ENCODE data around the gene SCML1. TPM values are rescaled to one million over a fixed set of nuclear protein-coding genes. Genes with fewer than 3 reads are reported as not detected.
A peak's percentile ranks its signal among the peaks of the same experiment; 100 is the strongest.

SCML1 gene, protein sequence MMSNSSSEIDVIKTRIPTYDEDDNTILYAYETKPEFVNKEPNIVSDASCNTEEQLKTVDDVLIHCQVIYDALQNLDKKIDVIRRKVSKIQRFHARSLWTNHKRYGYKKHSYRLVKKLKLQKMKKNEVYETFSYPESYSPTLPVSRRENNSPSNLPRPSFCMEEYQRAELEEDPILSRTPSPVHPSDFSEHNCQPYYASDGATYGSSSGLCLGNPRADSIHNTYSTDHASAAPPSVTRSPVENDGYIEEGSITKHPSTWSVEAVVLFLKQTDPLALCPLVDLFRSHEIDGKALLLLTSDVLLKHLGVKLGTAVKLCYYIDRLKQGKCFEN
- total RNA-seq: 100 to 1,000 TPM in 1 of 2 donors, 10 to 100 TPM in 1; 83.4 to 112 TPM
- 49.8 TPM for polyA plus RNA-seq (ENCODE audit: insufficient read depth, low read depth, low replicate concordance)
- long read RNA-seq, donor 1, transcript SCML1-203 (6 exons, 2,679 nt): major isoform, 8 of 11 reads
- long read RNA-seq, donor 1, partial matches to known transcripts: 0 of 11 reads
- long read RNA-seq, donor 1, other reads (novel, unspliced or antisense): 0 of 11 reads
- long read RNA-seq, donor 2, transcript SCML1-203 (6 exons, 2,679 nt): major isoform, 6 of 15 reads
- long read RNA-seq, donor 2, partial matches to known transcripts: 6 of 15 reads
- long read RNA-seq, donor 2, other reads (novel, unspliced or antisense): 0 of 15 reads

- H3K27ac ChIP-seq: peak within 1 kb of the TSS; percentile 95 to 97
- no peaks in the 10 kb centered on the region for H3K4me1 ChIP-seq
- 0% methylated on average over 45 of the region's 67 CpGs; no CpG with 5 or more reads in 1 of the 2 donors for WGBS, 2 donors
- H3K36me3 ChIP-seq (ENCODE audit: low read depth, missing control alignments): no peaks in the 10 kb centered on the region
- H3K27me3 ChIP-seq: no peaks in the 10 kb centered on the region
- intact Hi-C loops (cut with DNase I; ENCODE audit: low total_unique reads): no loop called here
- peak; percentile 99 for DNase-seq
- H3K4me3 ChIP-seq: peak within 1 kb of the TSS; percentile 66 to 78
- H3K9me3 ChIP-seq: no peaks in the 10 kb centered on the region
- TF ChIP-seq, protein P1, sequence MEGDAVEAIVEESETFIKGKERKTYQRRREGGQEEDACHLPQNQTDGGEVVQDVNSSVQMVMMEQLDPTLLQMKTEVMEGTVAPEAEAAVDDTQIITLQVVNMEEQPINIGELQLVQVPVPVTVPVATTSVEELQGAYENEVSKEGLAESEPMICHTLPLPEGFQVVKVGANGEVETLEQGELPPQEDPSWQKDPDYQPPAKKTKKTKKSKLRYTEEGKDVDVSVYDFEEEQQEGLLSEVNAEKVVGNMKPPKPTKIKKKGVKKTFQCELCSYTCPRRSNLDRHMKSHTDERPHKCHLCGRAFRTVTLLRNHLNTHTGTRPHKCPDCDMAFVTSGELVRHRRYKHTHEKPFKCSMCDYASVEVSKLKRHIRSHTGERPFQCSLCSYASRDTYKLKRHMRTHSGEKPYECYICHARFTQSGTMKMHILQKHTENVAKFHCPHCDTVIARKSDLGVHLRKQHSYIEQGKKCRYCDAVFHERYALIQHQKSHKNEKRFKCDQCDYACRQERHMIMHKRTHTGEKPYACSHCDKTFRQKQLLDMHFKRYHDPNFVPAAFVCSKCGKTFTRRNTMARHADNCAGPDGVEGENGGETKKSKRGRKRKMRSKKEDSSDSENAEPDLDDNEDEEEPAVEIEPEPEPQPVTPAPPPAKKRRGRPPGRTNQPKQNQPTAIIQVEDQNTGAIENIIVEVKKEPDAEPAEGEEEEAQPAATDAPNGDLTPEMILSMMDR (IDR thresholded peaks at IDR 0.05): no peak
- no peak for TF ChIP-seq POLR2A (IDR thresholded peaks at IDR 0.05)
Measured at GRCh38 chrX:17736856-17737709, at the start of gene SCML1. Gene SCML1 (plus strand): TSS chrX:17737493. CDS start chrX:17744187, 6,694 bp downstream.

DNA sequence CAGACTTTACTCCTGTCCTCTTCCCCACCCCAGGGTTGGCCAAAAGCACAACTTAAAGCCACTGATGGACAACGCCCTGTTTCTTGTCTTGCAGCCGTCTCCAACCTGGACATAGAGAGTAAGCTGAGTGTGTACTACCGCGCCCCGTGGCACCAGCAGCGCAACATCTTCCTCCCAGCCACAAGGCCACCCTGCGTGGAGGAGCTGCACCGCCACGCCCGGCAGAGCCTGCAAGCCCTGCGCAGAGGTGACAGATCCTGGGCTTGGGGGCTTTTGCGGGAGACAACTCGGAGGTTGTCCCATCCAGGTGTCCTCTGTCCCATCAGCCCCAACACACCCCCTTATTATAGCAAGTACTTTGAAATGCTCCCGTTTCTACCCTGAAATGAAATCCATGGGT, 49.6 kb upstream of the SCML1 start:
- TF ChIP-seq POLR2A (IDR thresholded peaks at IDR 0.05): no peak
- TF ChIP-seq, protein P1 (IDR thresholded peaks at IDR 0.05): no peak
- no peaks in the 10 kb centered on the region for H3K36me3 ChIP-seq (ENCODE audit: low read depth, missing control alignments)
- no peak overlapping the region for H3K4me3 ChIP-seq
- no peak for DNase-seq
- 80 to 98% methylated on average over 1 to 14 of the region's 14 CpGs for WGBS, 2 donors
- no peaks in the 10 kb centered on the region for H3K9me3 ChIP-seq
- H3K27ac ChIP-seq: no peak overlapping the region
- intact Hi-C loops (cut with DNase I; ENCODE audit: low total_unique reads): no loop called here
- no peaks in the 10 kb centered on the region for H3K27me3 ChIP-seq
- H3K4me1 ChIP-seq: no peaks in the 10 kb centered on the region

DNA sequence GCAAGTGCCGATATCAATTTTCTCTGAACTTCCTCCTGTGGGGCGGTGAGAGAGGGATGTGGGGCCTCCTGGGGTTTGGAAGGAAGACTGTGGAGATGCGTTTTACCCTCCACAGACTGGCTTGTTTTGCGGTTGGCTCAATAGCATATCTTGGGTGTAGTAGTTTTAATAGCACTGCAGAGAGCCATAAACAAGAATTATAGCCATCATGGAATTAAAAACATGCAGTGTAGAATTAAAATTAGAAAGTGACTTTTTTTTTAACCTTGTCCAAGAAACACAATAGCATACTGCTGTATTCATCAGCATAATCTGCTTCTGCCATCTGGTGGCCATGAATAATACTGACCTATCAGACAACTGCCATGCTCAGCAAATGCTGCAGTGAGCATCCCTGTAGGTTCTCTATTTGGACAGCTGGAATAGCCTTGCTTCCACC, 47.3 kb upstream of the SCML1 start:
- intact Hi-C loops (cut with DNase I; ENCODE audit: low total_unique reads): no loop called here
- TF ChIP-seq, protein P1 (IDR thresholded peaks at IDR 0.05): peak; percentile 49 to 64 (median 56)
- TF ChIP-seq POLR2A (IDR thresholded peaks at IDR 0.05): no peak
- 24 to 41% methylated on average over 3 to 4 of the region's 4 CpGs for WGBS, 2 donors
- no peak overlapping the region for H3K4me3 ChIP-seq
- DNase-seq: peak; percentile 74
- no peaks in the 10 kb centered on the region for H3K9me3 ChIP-seq
- H3K36me3 ChIP-seq (ENCODE audit: low read depth, missing control alignments): no peaks in the 10 kb centered on the region
- no peaks in the 10 kb centered on the region for H3K27me3 ChIP-seq
- H3K4me1 ChIP-seq: no peaks in the 10 kb centered on the region
- no peak overlapping the region for H3K27ac ChIP-seq

DNA sequence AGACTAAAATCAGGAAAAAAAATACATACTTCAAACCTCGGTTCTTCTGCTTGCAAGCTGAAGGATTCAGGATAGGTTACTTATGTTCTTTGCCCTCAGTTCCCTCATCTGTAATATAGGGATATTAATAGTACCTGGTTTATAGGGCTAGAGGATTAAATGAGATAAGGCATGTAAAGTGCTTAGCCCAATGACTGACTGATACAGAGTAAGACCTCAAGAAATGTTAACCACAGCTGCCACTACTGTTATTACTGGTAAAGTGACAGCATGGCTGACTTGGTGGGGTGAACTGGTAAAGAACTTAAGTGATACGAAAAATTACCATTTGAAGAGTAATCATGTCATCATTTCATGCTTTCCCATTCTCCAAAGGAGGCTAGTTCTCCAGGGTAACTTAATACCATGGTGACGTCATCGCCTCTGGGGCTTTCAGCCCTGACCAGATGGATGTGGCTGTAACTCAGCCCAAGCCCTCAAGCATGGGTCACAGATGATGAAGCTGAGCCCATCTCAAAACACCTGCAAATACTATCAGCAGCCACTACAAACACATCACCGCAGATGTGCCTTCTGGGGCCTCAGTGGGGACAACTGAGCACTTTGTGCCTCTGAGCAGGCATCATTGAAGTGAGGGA, 44.5 kb upstream of the SCML1 start:
- no peak overlapping the region for H3K27ac ChIP-seq
- H3K9me3 ChIP-seq: no peaks in the 10 kb centered on the region
- DNase-seq: no peak
- H3K36me3 ChIP-seq (ENCODE audit: low read depth, missing control alignments): no peaks in the 10 kb centered on the region
- TF ChIP-seq, protein P1 (IDR thresholded peaks at IDR 0.05): no peak
- TF ChIP-seq POLR2A (IDR thresholded peaks at IDR 0.05): no peak
- H3K4me1 ChIP-seq: no peaks in the 10 kb centered on the region
- intact Hi-C loops (cut with DNase I; ENCODE audit: low total_unique reads): no loop called here
- WGBS, 2 donors: 84 to 96% methylated on average over 4 to 5 of the region's 5 CpGs
- no peak overlapping the region for H3K4me3 ChIP-seq
- no peaks in the 10 kb centered on the region for H3K27me3 ChIP-seq

Data from testis (tissue), 5 donors.